Activated B cell treated with CpG ODN at 0.5 μM for 24 hours (primary cell): ENCODE results near the gene TRAPPC3. TPM values are rescaled to one million over a fixed set of nuclear protein-coding genes. Genes with fewer than 3 reads are reported as not detected.
A peak's percentile ranks its signal among the peaks of the same experiment; 100 is the strongest.

Experiments used
- ATAC-seq: fragments of 200-7000 bp; cut with Tn5 transposase; one replicate; pipeline ENCODE4 v1.10.0; 2021; ENCODE audit warnings: low read depth, mild to moderate bottlenecking, moderate library complexity
- CTCF ChIA-PET: fragments of 350-600 bp; sonication (Branson Sonifier 250); formaldehyde crosslinking; loops from one replicate; lab custom pipeline; 2021; ENCODE audit warnings: antibody characterized with exemption; lab: Charles Lee
- POLR2A ChIA-PET: fragments of 350-600 bp; sonication (Branson Sonifier 250); formaldehyde crosslinking; loops from one replicate; lab custom pipeline; 2021; ENCODE audit warnings: antibody characterized with exemption; lab: Charles Lee
- DNase-seq: peaks from one replicate; pipeline ENCODE4 v3.0.0; 2022
- H3K27ac Mint-ChIP-seq: one replicate; pipeline ENCODE4 v1.8.0; 2020; ENCODE audit warnings: mixed read lengths
- H3K27me3 Mint-ChIP-seq: one replicate; pipeline ENCODE4 v1.8.0; 2021; ENCODE audit warnings: mixed read lengths
- H3K36me3 Mint-ChIP-seq: one replicate; pipeline ENCODE4 v1.8.0; 2021; ENCODE audit warnings: low read depth, mixed read lengths
- H3K4me1 Mint-ChIP-seq: one replicate; pipeline ENCODE4 v1.8.0; 2021; ENCODE audit warnings: mixed read lengths
- H3K4me3 Mint-ChIP-seq: one replicate; pipeline ENCODE4 v1.8.0; 2020; ENCODE audit warnings: mild to moderate bottlenecking, mixed read lengths
- H3K9me3 Mint-ChIP-seq: one replicate; pipeline ENCODE4 v1.8.0; 2020; ENCODE audit warnings: mixed read lengths
- intact Hi-C: fragments of 100-400 bp; cut with micrococcal nuclease; formaldehyde crosslinking; loops from one replicate; pipeline ENCODE4 v1.15.1; 2024
- total RNA-seq: library from RNA; stranded (reverse); gene quantifications from 2 replicates; pipeline ENCODE4 v1.2.3, GENCODE V29; 2022
- TF ChIP-seq, protein P1 (sequence below): fragments of 200-600 bp; IDR thresholded peaks from one replicate; pipeline ENCODE4 v1.8.0; 2022; ENCODE audit warnings: antibody characterized with exemption, mild to moderate bottlenecking

The TRAPPC3 gene
- total RNA-seq, 1 donor from 2014 or later: 48.5 TPM

DNA sequence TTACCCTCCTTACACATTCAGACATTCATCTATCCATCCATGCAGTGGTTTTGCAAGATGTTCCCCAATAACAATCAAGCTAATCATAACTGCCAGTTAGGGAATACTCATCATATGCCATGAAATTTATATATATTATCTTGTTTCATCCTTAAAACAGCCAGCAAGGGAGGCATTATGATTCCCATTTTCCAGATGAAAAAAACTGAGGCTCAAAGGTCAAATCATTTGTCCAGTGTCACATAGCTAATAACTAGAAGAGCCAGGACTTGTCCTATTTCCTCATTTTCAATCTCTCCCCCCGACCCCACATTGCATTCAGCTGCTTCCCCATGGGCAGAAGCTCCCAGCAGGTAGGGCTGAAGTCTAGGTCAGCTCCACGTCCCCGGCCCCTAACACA, 17.3 kb downstream of the TRAPPC3 start:
- CTCF ChIA-PET: interaction anchor here (0.8 kb wide), 1 partner anchor 32 kb away, joined by 3 read pairs; no protein-coding TSS in a partner anchor
- H3K4me1 Mint-ChIP-seq: no peaks in the 10 kb centered on the region
- DNase-seq (no peak), ATAC-seq (no peak)
- H3K36me3 Mint-ChIP-seq: peaks cover 13% of the 10 kb centered on the region
- H3K27me3 Mint-ChIP-seq: no peaks in the 10 kb centered on the region
- no peaks in the 10 kb centered on the region for H3K9me3 Mint-ChIP-seq
- intact Hi-C loops: loop anchor here (5.0 kb wide), 1 partner anchor 275 kb away; no protein-coding TSS in a partner anchor
- H3K27ac Mint-ChIP-seq: no peak overlapping the region
- TF ChIP-seq, protein P1, sequence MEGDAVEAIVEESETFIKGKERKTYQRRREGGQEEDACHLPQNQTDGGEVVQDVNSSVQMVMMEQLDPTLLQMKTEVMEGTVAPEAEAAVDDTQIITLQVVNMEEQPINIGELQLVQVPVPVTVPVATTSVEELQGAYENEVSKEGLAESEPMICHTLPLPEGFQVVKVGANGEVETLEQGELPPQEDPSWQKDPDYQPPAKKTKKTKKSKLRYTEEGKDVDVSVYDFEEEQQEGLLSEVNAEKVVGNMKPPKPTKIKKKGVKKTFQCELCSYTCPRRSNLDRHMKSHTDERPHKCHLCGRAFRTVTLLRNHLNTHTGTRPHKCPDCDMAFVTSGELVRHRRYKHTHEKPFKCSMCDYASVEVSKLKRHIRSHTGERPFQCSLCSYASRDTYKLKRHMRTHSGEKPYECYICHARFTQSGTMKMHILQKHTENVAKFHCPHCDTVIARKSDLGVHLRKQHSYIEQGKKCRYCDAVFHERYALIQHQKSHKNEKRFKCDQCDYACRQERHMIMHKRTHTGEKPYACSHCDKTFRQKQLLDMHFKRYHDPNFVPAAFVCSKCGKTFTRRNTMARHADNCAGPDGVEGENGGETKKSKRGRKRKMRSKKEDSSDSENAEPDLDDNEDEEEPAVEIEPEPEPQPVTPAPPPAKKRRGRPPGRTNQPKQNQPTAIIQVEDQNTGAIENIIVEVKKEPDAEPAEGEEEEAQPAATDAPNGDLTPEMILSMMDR: no peak
- POLR2A ChIA-PET: interaction anchor here (0.6 kb wide), 1 partner anchor 126 kb away, joined by 4 read pairs; no protein-coding TSS in a partner anchor
- H3K4me3 Mint-ChIP-seq: no peak overlapping the region

DNA sequence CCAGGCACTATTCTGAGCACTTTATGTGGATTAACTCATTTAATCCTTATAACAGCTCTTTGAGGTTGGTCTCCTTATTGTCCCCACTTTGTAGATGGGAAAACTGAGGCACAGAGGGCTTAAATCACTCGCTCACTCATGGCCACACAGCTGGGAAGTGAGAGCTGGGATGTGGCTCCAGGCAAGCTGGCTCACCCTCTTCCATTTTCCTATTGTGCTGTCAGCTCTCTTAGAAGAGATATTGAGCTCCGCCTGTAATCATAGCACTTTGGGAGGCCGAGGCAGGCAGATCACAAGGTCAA, 20.4 kb downstream of the TRAPPC3 start:
- intact Hi-C loops: no loop called here
- ATAC-seq (no peak), DNase-seq (no peak)
- POLR2A ChIA-PET: no interaction called here
- CTCF ChIA-PET: no interaction called here
- Mint-ChIP-seq H3K36me3 (no peaks in the 10 kb centered on the region), H3K4me1 (peaks cover 14% of the 10 kb centered on the region), H3K27ac (no peak overlapping the region), H3K27me3 (peaks cover 10% of the 10 kb centered on the region), H3K9me3 (no peaks in the 10 kb centered on the region), H3K4me3 (no peak overlapping the region)
- TF ChIP-seq, protein P1: no peak

DNA sequence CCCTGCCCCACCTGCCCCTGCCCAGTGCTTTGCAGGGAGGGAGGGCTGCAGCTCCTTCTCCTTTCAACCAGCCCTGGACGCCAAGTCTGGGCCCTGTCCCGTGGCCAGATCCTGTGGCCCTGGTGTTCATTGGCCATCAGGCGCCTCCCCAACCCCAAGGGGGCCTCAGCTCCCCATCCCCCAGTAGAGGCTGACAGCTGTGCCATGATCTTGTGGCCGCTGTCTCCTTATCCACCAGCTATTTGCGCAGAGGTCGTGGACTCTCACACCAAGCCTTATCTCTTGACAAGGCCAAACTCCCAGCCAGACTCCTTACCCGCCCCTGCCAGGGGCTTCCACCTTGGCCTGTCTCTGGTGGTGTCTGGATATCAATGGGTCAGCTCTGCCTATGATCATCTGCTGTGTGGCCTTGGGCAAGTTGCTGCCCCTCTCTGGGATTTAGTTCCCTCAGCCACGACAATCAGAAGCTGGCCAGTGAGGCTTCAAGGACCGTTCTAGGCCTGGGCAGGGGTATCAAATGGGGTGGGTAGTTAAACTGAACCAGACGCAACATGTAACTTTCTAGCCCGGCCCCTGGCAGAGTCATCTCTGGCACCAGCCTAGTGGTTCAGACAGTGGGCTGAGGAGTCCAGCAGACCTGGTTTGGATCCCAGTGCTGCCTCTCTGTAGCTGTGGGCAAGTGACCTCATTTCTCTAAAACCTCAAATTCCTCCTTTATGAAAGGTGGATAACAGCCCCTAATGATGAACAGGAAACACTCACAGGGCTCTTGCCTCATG, 21.0 kb downstream of the TRAPPC3 start:
- H3K27me3 Mint-ChIP-seq: peaks cover 10% of the 10 kb centered on the region
- TF ChIP-seq, protein P1: no peak
- DNase-seq (no peak), ATAC-seq (no peak)
- ChIA-PET CTCF (no interaction called here), POLR2A (no interaction called here)
- no peaks in the 10 kb centered on the region for H3K9me3 Mint-ChIP-seq
- peaks cover 19% of the 10 kb centered on the region for H3K4me1 Mint-ChIP-seq
- H3K36me3 Mint-ChIP-seq: no peaks in the 10 kb centered on the region
- no peak overlapping the region for H3K4me3 Mint-ChIP-seq
- intact Hi-C loops: no loop called here
- no peak overlapping the region for H3K27ac Mint-ChIP-seq

DNA sequence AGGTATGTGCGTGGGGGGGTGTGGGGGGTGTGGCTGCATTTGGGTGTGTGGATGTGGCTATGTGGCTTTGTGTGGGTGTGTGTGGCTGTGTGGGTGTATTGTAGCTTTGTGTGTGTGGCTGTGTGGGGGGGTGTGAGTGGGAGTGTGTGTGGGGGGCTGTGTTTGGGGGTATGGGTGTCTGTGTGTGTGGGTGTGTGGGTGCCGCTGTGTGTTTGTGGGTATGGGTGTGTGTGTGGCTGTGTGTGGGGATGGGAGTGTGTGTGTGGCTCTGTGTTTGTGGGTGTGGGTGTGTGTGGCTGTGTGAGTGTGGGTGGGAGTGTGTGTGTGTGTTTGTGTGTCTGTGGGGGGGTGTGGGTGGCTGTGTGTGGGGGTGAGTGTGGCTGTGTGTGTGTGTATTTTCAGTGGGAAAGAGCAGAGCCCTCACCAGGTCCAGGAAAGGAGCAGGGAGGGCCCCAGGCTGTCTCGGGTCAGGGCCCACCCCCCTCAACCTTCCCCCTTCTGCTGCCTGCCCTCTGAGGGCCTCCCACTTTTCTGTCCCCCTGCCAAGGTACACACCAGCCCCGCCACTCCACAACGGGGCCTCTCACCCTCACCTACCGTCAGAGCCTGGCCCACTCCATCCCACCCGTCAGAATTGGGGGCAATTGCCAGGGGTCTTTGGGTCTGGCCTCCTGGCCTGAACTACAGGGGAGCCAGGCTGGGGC, 22.3 kb downstream of the TRAPPC3 start:
- peaks cover 12% of the 10 kb centered on the region for H3K27me3 Mint-ChIP-seq
- CTCF ChIA-PET: no interaction called here
- no peaks in the 10 kb centered on the region for H3K9me3 Mint-ChIP-seq
- TF ChIP-seq, protein P1: no peak
- DNase-seq: no peak
- H3K4me1 Mint-ChIP-seq: peaks cover 30% of the 10 kb centered on the region
- ATAC-seq: no peak
- no peak overlapping the region for H3K4me3 Mint-ChIP-seq
- POLR2A ChIA-PET: no interaction called here
- no peak overlapping the region for H3K27ac Mint-ChIP-seq
- no peaks in the 10 kb centered on the region for H3K36me3 Mint-ChIP-seq
- intact Hi-C loops: no loop called here

DNA sequence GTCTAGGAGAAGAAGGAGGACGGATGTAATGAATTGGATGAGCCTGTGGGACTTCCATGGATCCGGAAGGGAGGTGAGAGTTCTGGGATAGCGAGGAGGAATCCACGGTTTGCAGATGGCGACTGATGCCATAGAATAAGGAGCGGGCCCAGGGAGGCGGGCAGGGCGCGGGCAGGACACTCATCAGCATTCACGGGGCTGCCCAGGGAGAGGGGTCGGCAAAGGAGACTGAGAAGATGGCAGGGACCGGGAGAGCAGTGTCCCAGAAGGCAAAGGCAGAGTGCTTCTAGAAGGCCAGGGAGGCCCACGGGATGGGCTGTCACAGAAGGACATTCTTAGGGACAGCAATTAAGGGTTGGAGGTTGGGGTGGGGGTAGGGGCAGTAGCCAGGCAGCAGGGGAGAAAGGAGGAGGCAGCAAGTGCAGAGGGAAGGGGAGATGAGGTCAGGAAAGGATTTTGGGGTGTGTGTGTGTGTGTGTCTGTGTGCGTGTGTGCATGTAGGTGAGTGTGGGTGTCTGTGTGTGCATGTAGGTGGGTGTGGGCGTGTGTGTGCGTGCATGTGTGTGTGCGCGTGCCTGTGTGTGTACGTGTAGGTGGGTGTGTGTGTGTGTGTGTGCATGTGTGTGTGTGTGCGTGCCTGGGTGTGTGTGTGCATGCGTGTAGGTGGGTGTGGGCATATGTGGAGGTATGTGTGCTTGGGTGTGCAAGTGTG, 23.1 kb downstream of the TRAPPC3 start:
- CTCF ChIA-PET: no interaction called here

More for the DNA sequence above, 23.1 kb downstream of the TRAPPC3 start:
- H3K27me3 Mint-ChIP-seq: peaks cover 12% of the 10 kb centered on the region
- no peaks in the 10 kb centered on the region for H3K9me3 Mint-ChIP-seq
- no peaks in the 10 kb centered on the region for H3K36me3 Mint-ChIP-seq
- peak overlapping the region; percentile 58 for H3K4me3 Mint-ChIP-seq
- DNase-seq (no peak), ATAC-seq (no peak)
- TF ChIP-seq, protein P1: no peak
- POLR2A ChIA-PET: no interaction called here
- peaks cover 30% of the 10 kb centered on the region for H3K4me1 Mint-ChIP-seq
- H3K27ac Mint-ChIP-seq: no peak overlapping the region
- intact Hi-C loops: no loop called here
